TTC549 (cell line): ENCODE data around the gene CHAC1.
"Not testable (repeated sequence)": the region's sequence is repeated elsewhere in the genome, so short reads cannot be mapped to it uniquely, and the experiment has no call there.

ENCODE experiments used
- FAIRE-seq: peaks from 2 replicates; lab custom pipeline; 2012; peaks lifted over from hg19 to GRCh38; lab: Jason Lieb, UNC

Gene CHAC1

DNA sequence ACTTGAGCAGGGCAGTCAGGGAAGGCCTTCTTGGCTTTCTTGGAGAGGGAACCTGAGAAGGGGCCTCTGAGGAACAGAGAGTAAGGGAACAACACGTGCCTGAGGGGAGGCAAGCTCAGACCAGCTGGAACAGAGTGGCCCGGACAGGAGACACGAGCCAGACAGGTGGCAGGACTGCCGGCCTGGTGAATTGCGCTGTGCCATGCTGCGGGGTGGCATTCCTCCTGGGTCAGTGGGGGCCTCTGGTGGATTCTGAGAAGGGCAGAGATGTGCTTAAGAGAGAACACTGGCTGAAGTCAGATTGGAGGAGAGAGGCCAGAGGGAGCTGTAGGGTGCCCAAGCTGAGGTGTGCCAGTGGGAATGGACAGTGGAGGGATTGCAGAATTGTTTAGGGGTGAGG is 4.9 kb downstream of the CHAC1 start:
- FAIRE-seq: no peak

- FAIRE-seq: no peak
These were observed 5.5 kb downstream of the CHAC1 start for GRCh38 chr15:40958723-40959122.

- no peak for FAIRE-seq
These were observed 6.3 kb downstream of the CHAC1 start for GRCh38 chr15:40959331-40960141.

DNA sequence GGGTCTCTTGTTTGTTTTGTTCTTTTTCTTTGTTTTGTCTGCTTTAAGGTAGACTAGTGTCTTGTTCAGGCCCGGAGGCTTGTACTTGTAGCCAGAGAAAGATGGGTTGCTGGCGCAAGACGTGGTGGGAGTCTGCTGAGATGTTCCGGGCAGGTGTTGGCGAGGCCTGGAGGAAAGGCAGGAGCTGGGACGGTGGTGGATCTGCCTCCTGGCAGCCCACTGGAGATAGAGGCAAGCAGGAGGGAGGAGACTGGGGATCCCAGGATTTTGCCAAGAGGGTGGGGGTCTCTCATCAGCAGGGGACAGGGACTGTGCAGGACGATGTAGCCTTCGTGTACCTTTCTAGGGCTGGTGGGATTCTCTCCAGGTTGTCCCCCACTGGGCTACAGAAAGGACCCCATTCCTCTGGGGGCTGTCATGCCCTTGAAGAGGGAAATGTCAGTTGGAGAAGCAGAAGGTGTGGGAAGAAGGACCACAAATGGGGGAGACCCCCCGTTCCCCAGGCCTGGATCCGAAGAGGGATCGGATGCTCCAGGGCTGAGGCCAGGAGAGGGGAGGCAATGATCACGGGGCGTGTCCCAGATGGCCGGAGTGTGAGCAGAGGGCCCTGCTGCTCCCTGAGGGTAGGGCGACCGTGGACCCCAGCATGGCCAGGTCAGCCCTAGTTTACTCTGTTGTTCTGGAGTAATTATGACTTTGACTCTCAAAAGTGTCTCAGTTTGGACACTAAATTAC is 7.0 kb downstream of the CHAC1 start:
- FAIRE-seq: no peak

GRCh38 chr15:40960925-40961324 is 7.7 kb downstream of the CHAC1 start:
- no peak for FAIRE-seq

GRCh38 chr15:40961740-40962139 is 8.5 kb downstream of the CHAC1 start:
- not testable (repeated sequence) for FAIRE-seq

DNA sequence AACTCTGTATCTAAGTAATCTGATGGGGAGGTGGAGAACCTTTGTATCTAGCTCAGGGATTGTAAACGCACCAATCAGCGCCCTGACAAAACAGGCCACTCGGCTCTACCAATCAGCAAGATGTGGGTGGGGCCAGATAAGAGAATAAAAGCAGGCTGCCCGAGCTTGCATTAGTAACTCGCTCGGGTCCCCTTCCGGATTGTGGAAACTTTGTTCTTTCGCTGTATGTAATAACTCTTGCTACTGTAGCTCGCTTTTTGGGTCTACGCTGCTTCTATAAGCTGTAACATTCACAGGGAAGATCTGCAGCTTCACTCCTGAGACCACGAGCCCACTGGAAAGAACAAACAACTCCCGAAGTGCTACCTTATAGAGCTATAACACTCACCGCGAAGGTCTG is 9.0 kb downstream of the CHAC1 start:
- not testable (repeated sequence) for FAIRE-seq

DNA sequence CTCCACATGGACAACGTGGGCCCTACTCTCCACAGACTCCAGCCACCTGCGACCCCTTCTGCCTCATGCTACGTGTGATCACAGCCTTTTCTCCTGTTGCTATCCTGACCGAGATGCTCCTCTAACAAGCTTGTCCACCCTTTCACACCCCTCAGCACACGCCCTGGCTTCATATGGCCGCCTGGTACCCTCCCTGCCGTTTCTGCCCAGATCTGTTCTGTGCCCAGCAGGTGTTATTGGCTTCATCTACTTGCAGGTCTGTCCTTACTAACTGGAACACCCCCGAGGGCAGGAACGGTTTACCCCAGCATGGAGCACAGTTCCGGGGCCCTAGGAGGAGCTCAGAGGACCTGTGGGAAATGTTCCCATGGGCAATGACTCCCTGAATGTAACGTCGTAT is 9.9 kb downstream of the CHAC1 start:
- no peak for FAIRE-seq

GRCh38 chr15:40964006-40964405 is 10.7 kb downstream of the CHAC1 start:
- no peak for FAIRE-seq

- FAIRE-seq: no peak
These were observed 11.4 kb downstream of the CHAC1 start for GRCh38 chr15:40964634-40965033.

GRCh38 chr15:40968290-40969085 is 15.2 kb downstream of the CHAC1 start:
- FAIRE-seq: no peak

DNA sequence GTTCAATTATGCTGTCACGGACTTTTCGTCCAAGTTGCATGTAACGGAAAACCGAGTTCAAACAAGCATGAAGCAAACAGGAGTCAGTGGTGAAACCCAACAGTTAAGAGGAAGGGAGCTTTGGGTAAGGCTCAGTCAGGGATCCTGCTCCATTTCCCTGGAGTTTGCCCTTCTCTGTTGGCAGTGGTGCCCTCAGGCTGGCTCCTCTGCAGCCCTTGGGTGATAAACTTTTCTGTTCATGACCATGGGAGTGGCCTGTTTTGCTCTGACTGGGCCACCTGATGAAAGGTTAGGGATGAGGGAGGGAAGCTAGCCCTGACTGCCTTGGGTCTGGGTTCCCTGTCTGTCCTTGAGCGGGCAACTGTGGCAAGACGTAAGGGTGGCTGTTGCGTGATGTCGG is 16.1 kb downstream of the CHAC1 start:
- no peak for FAIRE-seq

- FAIRE-seq: no peak
These were observed 21.6 kb downstream of the CHAC1 start for GRCh38 chr15:40974879-40975278.

- FAIRE-seq: no peak
These were observed 23.5 kb downstream of the CHAC1 start for GRCh38 chr15:40976819-40977218.

DNA sequence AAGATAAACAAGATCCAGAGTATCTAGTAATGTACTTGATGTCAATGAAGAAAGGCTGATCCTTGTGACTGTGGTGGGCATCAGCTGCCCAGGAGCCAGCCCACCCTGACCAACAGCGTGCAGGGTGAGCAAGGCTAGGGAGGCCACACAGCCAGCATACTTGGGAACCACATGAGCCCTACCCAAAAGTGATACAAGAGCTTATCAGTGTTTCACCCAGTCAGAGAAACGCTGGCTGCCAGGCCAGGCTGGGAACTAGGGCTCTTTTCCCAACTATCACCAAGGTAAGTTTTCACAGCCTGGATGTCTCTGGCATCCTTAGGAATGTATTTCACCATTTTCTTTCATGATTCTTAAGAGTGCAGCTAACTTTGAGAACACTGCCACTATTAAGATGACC is 24.9 kb downstream of the CHAC1 start:
- no peak for FAIRE-seq

DNA sequence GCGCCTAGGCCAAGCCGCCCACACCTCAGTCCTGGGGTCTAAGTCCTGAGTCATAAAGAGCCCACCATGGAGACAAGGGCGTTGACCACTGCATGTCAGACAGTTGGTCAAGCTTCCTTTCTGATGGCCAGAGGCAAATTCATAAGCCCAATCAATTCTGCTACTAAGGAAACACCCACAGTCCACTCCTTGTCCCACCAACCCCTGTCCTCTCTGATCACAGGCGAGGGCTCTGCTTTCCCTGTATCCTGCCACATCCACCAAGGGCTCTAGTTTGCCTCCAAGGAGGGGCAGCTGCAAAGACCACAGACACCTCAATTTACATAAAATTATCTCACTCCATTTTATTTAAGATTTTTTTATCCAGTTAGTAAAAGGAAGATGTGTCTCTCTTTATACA is 25.3 kb downstream of the CHAC1 start:
- FAIRE-seq: no peak

- no peak for FAIRE-seq
These were observed 27.9 kb downstream of the CHAC1 start for GRCh38 chr15:40981186-40981585.

GRCh38 chr15:40982855-40983254 is 29.6 kb downstream of the CHAC1 start:
- FAIRE-seq: no peak

- no peak for FAIRE-seq
These were observed 31.1 kb downstream of the CHAC1 start for GRCh38 chr15:40984406-40984805.

DNA sequence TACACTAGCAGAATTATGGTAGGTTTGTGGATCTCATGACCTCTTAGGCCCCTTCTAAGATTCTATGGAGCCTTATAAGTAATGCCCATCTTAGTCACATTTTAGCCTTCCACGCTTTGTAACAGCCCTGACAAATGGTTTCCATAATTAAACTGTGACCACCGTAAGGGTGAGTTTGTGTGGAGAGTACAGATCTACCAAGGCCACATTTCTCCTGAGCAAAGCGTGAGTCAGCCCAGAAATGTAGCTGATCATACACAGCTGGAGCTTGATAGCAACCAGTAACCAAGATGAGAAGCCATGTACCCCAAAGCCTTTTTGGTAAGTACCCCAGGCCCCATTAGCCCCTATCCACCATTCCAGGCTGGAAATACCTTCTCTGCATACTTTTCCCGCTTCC is 31.7 kb downstream of the CHAC1 start:
- FAIRE-seq: no peak

DNA sequence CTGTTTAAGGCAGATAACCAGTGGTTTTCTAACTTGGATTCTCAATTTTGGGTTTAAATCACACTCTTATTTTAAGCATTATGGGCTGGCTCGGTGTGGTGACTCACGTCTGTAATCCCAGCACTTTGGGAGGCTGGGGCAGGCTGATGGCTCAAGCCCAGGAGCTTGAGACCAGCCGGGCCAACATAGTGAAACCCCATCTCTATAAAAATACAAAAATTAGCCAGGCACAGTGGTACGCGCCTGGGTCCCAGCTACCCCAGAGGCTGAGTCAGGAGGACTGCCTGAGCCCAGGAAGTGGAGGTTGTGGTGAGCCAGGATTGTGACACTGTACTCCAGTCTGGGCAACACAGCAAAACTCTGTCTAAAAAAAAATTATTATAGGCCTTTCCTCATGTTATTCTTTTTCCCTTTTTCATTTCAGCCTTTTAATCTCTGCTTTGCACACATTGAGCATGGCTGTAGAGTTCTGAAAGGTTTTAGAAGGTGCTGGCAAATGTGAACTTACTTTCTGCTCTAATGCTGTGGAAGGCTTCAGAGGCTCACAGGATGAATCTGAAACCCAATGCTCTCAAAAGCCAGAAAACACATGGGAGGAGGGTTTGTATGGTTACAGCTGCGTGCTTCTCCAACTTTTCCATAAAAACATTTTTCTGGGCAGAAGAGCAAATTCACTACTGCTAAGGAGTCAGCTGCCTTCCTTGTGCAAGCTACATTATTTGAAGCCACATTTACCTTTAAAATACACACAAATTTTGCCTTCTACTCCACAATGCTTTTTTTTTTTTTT is 32.5 kb downstream of the CHAC1 start:
- FAIRE-seq: no peak

DNA sequence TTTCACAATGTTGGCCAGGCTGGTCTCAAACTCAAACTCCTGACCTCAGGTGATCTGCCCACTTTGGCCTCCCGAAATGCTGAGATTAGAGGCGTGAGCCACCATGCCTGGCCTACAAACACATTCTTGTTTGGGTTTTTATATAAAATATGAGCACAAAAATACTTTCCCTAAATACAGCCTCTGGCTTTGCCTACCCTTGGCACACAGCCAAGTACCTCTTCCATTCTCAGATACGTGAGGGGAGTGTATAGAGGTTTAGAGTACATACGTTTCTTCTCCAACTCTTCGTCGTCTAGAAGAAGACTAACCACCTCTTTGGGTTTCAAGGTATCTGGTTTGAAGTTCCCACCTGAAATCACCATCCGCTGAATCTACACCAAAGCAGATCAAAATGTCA is 33.5 kb downstream of the CHAC1 start:
- no peak for FAIRE-seq
